SK-N-SH treated with all-trans-retinoic acid at 6 μM for 48 hours (cell line): ENCODE results near the gene TMEM100.

Experiments used
- BACH2 ChIP-seq: fragments of 250-450 bp; sonication (Bioruptor Pico); IDR thresholded peaks from 2 replicates; pipeline ENCODE4 v1.9.0; 2021; ENCODE audit warnings: mild to moderate bottlenecking, borderline replicate concordance
- TF ChIP-seq, protein P1 (sequence below): fragments of 250-450 bp; sonication (Bioruptor Pico); IDR thresholded peaks from 2 replicates; pipeline ENCODE4 v1.5.1; 2020; ENCODE audit warnings: low read depth, mild to moderate bottlenecking, moderate library complexity

DNA sequence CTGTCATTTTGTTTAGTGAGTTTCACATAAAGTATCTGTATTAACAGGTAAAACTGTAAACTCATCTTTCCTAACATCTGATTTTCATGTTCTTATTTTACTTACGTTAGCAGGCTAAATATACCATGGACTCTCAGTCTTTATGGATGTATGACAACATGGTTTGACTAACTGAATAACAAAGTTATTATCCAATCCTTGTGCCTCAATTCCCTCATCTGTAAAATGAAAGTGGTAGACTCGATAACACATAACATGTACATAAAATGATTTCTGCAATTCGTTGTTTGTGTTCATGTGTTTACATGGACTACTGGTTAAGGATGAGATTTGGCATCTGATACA is 18.7 kb upstream of the TMEM100 start:
- TF ChIP-seq, protein P1, sequence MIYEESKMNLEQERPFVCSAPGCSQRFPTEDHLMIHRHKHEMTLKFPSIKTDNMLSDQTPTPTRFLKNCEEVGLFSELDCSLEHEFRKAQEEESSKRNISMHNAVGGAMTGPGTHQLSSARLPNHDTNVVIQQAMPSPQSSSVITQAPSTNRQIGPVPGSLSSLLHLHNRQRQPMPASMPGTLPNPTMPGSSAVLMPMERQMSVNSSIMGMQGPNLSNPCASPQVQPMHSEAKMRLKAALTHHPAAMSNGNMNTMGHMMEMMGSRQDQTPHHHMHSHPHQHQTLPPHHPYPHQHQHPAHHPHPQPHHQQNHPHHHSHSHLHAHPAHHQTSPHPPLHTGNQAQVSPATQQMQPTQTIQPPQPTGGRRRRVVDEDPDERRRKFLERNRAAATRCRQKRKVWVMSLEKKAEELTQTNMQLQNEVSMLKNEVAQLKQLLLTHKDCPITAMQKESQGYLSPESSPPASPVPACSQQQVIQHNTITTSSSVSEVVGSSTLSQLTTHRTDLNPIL: no peak
- TF ChIP-seq BACH2 (CRISPR knock-in tag): no peak
